ENCODE measurements around the gene TTC39B.

Gene TTC39B

DNA sequence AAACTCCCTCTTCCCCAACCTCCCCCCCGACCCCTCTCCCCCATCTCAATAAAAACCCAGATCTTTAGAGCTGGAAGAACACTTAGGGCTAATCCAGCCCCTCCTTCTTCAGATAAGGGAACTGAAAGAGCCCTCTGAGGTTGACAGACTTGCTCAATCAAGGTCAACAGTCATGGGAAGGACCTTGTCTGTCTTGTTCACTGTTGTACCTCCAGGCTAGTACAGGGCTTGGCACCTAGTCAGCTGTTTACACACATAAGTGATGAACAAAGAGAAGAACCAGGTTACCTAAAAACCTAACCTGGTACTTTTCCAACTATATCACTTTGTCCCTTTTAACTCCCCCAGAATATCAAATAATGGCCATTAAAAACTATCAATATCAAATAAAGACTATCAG lies 2.4 kb downstream of the TTC39B start:
- no peak for DNase-seq

GRCh38 chr9:15300218-15300617 lies 6.8 kb downstream of the TTC39B start:
- DNase-seq, result no peak

DNA sequence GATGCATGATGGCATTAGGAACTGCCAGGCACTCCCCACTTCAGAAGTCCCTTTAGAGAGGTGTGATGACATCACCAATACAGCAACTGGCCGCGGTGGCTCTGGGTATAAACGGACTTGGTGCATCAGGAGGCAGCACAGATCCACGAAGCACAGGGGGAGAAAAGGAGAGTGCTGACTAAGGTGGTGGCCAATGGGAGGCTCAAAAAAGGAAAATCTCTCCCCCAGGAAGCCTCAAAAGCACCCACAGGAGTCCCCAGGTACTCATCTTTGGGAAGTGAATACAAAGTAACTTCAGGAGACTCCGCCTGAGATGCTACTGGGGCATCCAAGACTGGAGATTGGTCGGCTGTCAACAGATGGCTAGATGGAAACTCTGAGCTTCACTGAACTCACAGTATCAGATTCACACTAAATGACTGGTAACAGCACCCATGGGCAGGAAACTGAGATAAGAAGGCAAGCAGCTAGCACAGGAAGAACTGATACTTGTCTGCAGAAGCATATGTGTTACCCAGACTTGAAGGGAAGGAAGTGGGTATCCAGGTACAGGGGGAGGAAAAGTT lies 7.6 kb downstream of the TTC39B start:
- DNase-seq, result no peak

DNA sequence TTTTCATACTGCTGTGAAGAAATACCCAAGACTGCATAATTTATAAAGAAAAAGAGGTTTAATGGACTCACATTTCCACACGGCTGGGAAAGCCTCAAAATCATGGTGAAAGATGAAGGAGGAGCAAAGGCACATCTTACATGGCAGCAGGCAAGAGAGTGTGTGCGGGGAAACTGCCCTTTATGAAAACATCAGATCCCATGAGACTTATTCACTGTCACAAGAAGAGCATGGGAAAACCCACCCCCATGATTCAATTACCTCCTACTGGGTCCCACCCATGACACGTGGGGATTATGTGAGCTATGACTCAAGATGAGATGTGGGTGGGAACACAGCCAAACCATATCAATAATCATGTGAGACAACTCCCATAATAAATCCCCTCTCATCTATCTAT lies 8.7 kb downstream of the TTC39B start:
- DNase-seq, result no peak

DNA sequence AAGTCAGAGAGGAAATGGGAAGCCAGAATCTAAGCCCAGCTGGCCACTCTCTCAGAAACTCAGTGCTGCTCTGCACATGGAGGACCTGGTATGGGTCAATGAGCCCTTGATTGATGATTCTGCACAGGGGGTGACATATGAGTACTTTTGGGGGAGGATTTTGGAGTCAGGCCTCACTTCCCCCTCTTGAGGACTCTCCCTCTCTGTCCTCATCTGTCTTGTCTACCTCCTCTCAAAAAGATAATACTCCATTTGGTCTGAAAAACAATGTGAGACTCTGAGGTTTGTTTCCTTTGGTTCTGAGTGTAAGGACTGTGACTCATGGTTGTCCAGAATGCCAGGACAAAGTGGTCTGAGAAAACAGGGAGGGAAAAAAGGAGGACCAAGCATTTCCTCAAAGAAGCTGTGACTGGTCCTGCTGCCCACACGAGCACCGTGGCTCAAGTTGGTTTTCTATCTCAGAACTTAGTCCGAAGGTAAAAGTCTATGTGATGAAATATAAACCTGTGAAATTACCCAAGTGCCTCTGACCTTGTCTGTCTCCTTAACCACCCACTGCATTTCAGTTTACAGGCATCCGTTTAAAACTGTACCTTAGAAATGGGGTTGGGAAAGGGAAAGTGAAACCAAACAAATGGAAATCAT lies 11.1 kb downstream of the TTC39B start:
- DNase-seq, result peak in 1 of 56 donors; percentile 20

GRCh38 chr9:15294604-15295003 lies 12.4 kb downstream of the TTC39B start:
- no peak for DNase-seq

DNA sequence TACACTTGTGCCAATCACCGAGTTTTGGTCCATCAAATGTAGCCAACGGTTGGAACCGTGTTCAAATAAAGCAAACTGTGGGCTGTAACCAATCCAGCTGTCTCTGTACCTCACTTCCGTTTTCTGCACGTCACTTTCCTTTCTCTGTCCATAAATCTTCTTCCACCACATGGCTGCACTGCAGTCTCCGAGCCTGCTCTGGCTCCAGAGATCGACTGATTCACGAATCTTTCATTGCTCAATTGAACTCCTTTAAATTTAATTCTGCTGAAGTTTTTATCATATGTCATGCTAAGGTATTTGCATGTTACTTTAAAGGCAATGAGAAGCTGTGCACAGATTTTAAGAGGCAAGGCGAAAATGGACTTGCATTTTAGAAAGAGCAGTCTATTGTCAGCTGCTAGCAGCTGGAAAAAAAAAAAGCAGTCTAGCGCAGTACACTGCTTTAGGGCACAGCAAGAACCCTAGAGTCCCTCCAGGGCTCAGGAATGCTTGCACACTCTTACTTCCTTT lies 13.2 kb downstream of the TTC39B start:
- peak in 5 of 56 donors; percentile 4 to 47 (median 16) for DNase-seq

DNA sequence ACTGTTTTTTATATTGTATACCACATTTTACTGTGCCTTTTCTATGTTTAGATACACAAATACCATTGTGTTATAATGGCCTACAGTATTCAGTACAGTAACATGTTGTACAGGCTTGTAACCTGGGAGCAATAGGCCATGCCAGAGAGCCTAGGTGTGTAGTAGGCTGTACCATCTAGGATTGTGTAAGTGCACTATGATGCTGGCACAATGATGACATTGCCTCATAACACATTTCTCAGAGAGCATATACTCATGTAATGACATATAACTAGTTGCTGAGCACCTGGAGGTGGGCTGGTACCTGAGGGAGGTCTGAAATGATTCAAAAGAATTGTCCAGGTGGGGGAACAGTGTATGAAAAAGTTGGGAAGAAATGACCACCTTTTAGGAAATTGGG lies 13.9 kb downstream of the TTC39B start:
- DNase-seq, result no peak

- no peak for DNase-seq
These were observed 17.4 kb downstream of the TTC39B start for GRCh38 chr9:15289603-15290002.

DNA sequence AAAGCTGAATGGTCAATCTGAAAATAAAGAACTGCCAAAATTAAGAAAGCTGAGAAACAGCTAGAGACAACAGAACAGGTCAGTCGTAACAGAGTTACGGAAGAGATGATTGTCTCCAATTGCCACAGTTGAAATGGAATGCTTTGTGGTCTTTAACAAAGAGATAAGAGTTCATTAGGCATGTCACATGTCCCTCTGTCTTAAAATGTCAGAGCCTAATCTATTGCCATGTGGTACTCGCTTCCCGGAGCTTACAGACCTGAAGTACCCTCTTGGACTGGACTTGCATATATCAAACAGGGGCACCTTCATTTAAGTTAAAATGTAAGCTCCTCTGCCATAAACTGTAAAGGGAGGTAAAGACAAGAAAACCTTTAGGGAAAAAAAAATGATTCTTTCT lies 19.7 kb downstream of the TTC39B start:
- DNase-seq, result no peak

GRCh38 chr9:15286161-15286821 lies 20.7 kb downstream of the TTC39B start:
- DNase-seq, result no peak

GRCh38 chr9:15282567-15283285 lies 24.3 kb downstream of the TTC39B start:
- DNase-seq, result no peak

- DNase-seq, result no peak
These were observed 26.4 kb downstream of the TTC39B start for GRCh38 chr9:15280647-15281046.

GRCh38 chr9:15278839-15279238 lies 28.2 kb downstream of the TTC39B start:
- no peak for DNase-seq

GRCh38 chr9:15278091-15278687 lies 28.8 kb downstream of the TTC39B start:
- no peak for DNase-seq

- DNase-seq, result peak in 20 of 56 donors; percentile 4 to 69 (median 32)
These were observed 29.5 kb downstream of the TTC39B start for GRCh38 chr9:15277400-15278090.

DNA sequence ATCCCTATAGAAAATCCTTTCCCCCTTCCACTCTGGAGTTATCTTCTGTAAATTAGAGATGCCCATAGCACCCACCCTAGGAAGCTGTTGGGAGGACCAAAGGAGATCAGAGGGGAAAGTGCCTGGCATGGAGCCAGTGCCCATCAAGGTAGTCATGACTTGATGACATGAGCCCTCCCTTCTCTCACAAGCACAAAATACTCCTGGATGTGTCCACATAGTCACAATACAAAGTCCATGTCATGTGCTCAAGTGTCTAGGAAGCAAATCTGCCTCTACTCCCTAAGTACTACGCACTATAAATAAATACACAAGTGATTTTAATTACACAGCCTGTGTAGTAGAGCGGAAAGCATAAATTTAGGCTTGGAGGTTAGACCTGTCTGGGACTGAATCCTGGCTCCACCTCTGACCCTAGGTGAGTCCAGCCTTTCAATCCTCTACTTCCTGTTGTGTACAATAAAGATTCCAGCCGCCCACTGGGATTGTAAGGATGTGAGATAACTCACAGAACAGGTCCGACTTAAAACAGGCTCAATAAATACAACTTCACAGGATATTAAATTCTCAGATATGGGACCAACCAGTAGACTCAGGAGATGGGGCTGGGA lies 30.6 kb downstream of the TTC39B start:
- DNase-seq, result no peak

GRCh38 chr9:15274425-15274824 lies 32.6 kb downstream of the TTC39B start:
- no peak for DNase-seq

- DNase-seq, result no peak
These were observed 34.6 kb downstream of the TTC39B start for GRCh38 chr9:15272377-15272928.

DNA sequence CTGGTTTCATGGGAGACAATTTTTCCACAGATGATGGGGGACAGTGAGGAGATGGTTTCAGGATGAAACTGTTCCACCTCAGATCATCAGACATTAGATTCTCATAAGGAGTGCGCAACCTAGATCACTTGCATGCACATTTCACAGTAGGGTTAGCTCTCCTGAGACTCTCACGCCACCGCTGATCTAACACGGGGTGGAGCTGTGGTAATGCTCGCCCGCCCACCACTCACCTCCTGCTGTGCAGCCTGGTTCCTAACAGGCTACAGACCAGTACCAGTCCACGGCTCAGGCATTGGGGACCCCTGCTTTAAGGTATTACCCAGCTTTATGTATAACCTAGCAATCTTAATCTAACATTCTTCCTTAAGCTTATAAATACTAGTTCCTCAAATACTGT lies 35.6 kb downstream of the TTC39B start:
- DNase-seq, result no peak
